ENCODE results near the gene SGTB.
"Not testable (repeated sequence)": the region's sequence is repeated elsewhere in the genome, so short reads cannot be mapped to it uniquely, and the experiment has no call there.

SGTB gene

GRCh38 chr5:65721720-65722574, at the start of gene SGTB, which contains the start of gene NLN:
TSS of gene SGTB (minus strand) at chr5:65722109. CDS start at chr5:65720807, 1,302 bp downstream.
TSS of gene NLN (plus strand) at chr5:65722205. CDS start at chr5:65722374, 169 bp downstream.
- peak; percentile 46 for DNase-seq

GRCh38 chr5:65771266-65771665, 49.4 kb upstream of the SGTB start:
- no peak for DNase-seq

- no peak for DNase-seq
Observed at GRCh38 chr5:65769539-65769938, 47.6 kb upstream of the SGTB start.

GRCh38 chr5:65768723-65769346, 46.9 kb upstream of the SGTB start:
- DNase-seq, result no peak

- DNase-seq, result no peak
Observed at GRCh38 chr5:65767565-65767964, 45.7 kb upstream of the SGTB start.

GRCh38 chr5:65766781-65767180, 44.9 kb upstream of the SGTB start:
- DNase-seq, result no peak

GRCh38 chr5:65766175-65766574, 44.3 kb upstream of the SGTB start:
- no peak for DNase-seq

- DNase-seq, result no peak
Observed at GRCh38 chr5:65765582-65765981, 43.7 kb upstream of the SGTB start.

- DNase-seq, result no peak
Observed at GRCh38 chr5:65762234-65762633, 40.3 kb upstream of the SGTB start.

GRCh38 chr5:65760504-65761275, 38.8 kb upstream of the SGTB start:
- DNase-seq, result no peak

GRCh38 chr5:65758546-65759144, 36.7 kb upstream of the SGTB start:
- no peak for DNase-seq

- no peak for DNase-seq
Observed at GRCh38 chr5:65753189-65753588, 31.3 kb upstream of the SGTB start.

GRCh38 chr5:65750938-65751337, 29.0 kb upstream of the SGTB start:
- DNase-seq, result no peak

GRCh38 chr5:65749956-65750355, 28.0 kb upstream of the SGTB start:
- DNase-seq, result no peak

GRCh38 chr5:65749221-65749844, 27.4 kb upstream of the SGTB start:
- no peak for DNase-seq

GRCh38 chr5:65742565-65743231, 20.8 kb upstream of the SGTB start:
- no peak for DNase-seq

GRCh38 chr5:65739162-65739561, 17.3 kb upstream of the SGTB start:
- no peak for DNase-seq

- no peak for DNase-seq
Observed at GRCh38 chr5:65738305-65738704, 16.4 kb upstream of the SGTB start.

- DNase-seq, result no peak
Observed at GRCh38 chr5:65737842-65738241, 15.9 kb upstream of the SGTB start.

GRCh38 chr5:65736011-65736410, 14.1 kb upstream of the SGTB start:
- no peak for DNase-seq

GRCh38 chr5:65734921-65735320, 13.0 kb upstream of the SGTB start:
- no peak for DNase-seq

GRCh38 chr5:65734196-65734775, 12.4 kb upstream of the SGTB start:
- DNase-seq, result not testable (repeated sequence)
